GM10266 (cell line): ENCODE results near the gene LAMC1.

Experiments
- DNase-seq: peaks from one replicate; pipeline ENCODE4 v3.0.0; 2012; ENCODE audit errors: extremely low spot score
- TF ChIP-seq, protein P1 (sequence below): IDR thresholded peaks from 2 replicates; pipeline ENCODE4 v1.5.1; 2012; ENCODE audit warnings: mild to moderate bottlenecking, low read depth; ENCODE audit not compliant: control insufficient read depth, insufficient read depth; ENCODE audit errors: missing control alignments

The LAMC1 gene

DNA sequence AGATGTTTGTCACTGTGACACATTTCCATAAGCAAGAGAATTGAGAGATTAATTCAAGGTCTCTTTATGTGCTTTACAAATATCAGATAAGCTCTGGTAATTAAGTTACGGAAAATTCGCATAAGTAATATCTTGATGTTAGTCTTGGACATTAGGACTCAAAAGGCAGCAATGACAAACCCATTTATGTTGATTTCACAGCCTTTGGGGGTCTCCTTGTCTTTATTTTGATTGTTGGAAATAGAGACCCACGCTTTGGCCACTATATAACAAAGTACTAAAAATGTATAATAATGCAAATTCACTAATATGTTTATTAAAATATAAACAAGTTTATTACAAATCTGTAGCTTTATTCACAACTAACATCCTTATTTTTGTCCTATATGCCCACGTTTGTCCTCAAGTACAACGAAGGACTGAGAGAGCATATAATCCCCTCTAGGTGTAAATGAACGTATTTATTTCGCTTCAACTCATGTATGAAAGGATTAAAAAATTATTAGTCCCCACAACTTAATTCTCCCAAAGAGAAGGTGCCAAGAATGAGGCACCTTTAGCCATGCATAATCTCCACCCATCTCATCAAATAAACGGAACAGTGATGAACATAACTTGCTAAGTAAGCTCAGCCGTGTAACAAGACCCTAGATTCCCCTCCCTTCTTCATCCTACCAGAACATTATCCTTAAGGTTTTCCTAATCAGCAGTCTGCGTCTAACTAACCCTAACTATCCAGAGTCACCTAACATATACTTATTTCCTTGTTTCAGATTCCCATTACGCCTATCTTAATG lies 1.6 kb upstream of the LAMC1 start:
- TF ChIP-seq, protein P1, sequence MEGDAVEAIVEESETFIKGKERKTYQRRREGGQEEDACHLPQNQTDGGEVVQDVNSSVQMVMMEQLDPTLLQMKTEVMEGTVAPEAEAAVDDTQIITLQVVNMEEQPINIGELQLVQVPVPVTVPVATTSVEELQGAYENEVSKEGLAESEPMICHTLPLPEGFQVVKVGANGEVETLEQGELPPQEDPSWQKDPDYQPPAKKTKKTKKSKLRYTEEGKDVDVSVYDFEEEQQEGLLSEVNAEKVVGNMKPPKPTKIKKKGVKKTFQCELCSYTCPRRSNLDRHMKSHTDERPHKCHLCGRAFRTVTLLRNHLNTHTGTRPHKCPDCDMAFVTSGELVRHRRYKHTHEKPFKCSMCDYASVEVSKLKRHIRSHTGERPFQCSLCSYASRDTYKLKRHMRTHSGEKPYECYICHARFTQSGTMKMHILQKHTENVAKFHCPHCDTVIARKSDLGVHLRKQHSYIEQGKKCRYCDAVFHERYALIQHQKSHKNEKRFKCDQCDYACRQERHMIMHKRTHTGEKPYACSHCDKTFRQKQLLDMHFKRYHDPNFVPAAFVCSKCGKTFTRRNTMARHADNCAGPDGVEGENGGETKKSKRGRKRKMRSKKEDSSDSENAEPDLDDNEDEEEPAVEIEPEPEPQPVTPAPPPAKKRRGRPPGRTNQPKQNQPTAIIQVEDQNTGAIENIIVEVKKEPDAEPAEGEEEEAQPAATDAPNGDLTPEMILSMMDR = no peak
- no peak for DNase-seq

DNA sequence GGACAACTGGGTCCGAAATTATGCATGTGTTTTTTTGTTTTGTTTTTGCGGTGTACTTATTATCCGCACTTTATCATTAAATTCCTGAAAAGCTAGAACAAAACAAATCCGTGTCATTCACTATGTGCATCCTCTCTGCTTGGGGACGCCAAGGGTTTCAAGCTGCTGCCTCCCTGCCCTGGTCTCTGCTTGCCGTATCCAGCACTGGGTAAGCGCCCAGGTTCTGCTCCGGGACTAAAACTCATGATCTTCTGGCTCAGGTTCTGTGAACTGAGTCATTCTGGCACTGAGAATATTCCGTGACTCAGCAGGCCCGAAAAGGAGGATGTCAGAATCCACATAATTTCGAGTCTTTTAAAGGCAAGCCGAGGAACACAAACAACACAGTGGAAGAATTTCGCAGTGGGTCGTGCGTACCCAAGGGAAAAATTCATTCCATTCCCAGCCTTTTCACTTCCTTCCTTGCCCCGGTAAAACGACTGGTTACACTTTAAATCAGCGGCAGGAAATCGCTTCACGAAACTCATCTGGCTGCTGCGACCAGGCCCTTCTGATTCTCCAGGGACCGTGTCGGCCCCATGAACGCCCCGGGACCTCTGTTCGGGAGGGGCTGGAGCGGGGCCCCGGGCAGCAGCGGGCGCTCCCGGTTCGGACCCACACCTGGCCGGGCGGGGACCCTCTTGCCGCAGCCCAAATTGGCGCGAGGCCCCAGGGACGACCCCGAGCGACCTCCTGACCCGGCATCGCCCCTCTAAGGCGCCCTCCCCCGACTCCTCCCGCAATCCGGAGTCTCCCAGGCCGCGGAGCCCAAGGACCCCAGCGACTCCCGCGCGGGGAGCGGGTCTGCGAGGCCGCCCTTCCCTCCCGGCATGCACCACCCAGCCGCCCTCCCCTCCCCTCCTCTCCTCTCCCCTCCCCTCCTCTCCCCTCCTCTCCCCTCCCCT lies 746 bp upstream of the LAMC1 start:
- TF ChIP-seq, protein P1 = no peak
- DNase-seq = peak; percentile 81

DNA sequence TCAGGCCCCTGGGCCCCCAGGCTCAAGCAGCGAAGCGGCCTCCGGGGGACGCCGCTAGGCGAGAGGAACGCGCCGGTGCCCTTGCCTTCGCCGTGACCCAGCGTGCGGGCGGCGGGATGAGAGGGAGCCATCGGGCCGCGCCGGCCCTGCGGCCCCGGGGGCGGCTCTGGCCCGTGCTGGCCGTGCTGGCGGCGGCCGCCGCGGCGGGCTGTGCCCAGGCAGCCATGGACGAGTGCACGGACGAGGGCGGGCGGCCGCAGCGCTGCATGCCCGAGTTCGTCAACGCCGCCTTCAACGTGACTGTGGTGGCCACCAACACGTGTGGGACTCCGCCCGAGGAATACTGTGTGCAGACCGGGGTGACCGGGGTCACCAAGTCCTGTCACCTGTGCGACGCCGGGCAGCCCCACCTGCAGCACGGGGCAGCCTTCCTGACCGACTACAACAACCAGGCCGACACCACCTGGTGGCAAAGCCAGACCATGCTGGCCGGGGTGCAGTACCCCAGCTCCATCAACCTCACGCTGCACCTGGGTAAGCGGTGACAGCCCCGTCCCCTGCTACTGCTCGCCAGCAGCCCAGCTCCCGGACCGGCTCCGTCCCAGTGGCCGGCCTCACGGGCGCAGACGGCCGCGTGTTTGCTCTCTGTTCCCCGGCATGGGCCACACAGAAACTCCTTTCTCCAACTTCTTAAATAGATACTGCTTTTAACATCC lies 539 bp downstream of the LAMC1 start:
- TF ChIP-seq, protein P1 = peak; percentile 64
- peak; percentile 73 for DNase-seq

DNA sequence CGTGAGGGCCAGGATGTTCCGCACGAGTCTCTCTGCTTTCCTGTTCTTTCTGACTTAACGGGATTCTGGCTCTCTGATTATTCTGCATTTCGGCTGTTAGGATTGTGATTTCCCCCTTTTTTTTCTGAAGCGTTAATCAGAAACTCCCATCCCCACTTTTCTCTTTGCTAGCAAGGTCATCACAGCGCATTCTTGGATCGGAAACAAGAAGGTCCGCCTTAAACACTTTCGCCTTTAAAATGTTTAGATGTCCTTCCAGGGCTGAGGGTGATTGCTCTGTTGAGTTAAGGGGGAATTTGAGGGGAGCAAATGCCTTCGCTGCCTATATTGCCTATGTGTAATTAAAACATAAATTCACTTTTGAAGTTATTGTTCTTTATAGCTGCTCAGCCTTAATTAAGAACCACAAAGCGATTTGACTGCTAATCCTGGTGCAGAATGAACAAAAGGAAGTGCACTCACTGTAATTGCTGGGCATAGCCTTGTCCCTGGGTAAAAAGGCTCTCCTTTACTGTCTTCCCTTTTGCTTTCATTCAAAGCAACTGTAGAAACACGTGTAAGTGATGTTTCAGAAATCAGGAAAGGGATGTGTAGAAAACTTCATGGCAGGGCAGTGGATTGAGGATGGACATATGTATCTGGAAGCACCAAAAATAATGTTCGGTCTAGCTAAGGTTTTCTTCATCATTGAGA lies 1.2 kb downstream of the LAMC1 start:
- TF ChIP-seq, protein P1 = no peak
- DNase-seq = no peak

DNA sequence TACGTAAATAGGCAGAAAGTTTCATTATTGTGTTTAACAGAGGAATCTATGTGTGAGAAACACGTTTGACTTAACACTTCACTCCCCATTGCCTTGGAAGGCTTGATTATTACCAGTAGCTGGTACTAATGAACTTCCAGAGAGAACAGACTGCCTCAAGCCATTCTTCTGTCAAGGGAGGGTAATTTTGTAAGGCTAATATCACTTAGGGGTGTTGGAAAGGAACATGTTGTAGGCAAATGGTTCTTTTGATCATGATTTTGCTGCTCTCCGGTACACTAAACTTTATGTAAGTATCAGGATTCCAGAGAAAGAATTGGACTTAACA lies 1.8 kb downstream of the LAMC1 start:
- TF ChIP-seq, protein P1 = no peak
- DNase-seq = no peak

DNA sequence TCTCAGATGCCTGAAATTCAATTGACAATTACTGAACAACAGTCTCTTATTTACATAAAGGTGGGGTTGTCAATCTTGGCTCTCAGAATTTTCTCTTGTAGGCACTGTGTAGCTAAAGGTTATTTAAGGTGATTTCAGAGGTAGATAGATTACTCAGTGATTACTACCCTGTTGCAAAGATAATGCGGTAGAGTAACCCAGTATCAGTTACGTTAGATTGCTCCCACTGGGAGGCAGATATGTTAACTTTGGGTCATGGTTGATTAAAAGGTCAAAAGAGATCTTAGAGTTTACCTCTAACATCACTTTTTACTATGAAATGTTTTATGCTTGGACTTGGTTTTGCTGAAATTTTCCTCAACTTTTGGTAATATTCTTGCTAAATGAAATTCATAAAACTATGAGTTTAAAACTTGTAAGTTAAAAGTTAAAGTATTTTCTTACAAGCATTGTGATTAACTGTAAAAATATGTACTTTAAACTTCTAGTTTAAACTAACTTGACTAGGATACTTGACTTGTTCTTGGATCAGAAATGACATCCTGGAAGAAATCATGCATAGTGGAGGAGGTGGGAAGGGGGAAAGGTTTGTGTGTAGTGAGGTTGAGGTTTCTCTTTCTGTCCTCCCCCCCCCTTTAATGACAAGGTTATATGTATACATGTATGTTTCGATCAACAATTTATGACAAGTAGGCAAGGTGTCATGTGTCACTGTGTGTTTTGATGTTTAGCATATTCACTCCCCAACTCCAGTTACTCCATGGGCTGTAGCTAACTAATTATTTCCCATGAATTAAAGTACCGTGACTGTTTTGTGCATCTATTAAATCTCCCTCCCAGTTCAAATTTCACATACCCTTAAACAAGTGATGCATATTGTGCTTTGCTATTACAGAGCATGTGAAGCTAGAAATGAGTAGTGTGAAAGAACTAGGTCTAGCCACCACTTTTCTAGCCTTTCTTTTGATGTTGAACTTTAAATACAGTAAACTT lies 2.9 kb downstream of the LAMC1 start:
- DNase-seq = peak; percentile 50
- TF ChIP-seq, protein P1 = no peak
